GM12878 (cell line): Measurements from ENCODE around the gene ITGAV. TPM values are rescaled to one million over a fixed set of nuclear protein-coding genes. Genes with fewer than 3 reads are reported as not detected.
A peak's percentile ranks its signal among the peaks of the same experiment; 100 is the strongest.

Experiments
- ATAC-seq: fragments of 200-7000 bp; cut with Tn5 transposase; 3 replicates; pipeline ENCODE4 v1.9.1; 2020; ENCODE audit warnings: mild to moderate bottlenecking, moderate library complexity
- BruUV-seq: library from RNA; stranded (reverse); fragments of 400-500 nt; replicated peaks from 2 replicates; lab custom pipeline; 2021; lab: Mats Ljungman, UMichigan
- CTCF ChIA-PET: fragments of 300-600 bp; sonication (Branson Sonifier 250); formaldehyde crosslinking; extraction: SDS; loops from one replicate; lab custom pipeline; 2021; ENCODE audit warnings: inconsistent platforms; lab: Yijun Ruan, JAX
- POLR2A ChIA-PET: fragments of 350-600 bp; formaldehyde crosslinking; extraction: SDS; loops from one replicate; lab custom pipeline; 2021; ENCODE audit warnings: inconsistent platforms; lab: Charles Lee
- RAD21 ChIA-PET: fragments of 300-600 bp; sonication (Branson Sonifier 250); formaldehyde crosslinking; loops from one replicate; lab custom pipeline; 2023; ENCODE audit warnings: antibody characterized with exemption; ENCODE audit not compliant: unreplicated experiment; lab: Charles Lee
- SMC1A ChIA-PET: fragments of 300-600 bp; sonication (Branson Sonifier 250); formaldehyde crosslinking; loops from one replicate; lab custom pipeline; 2023; ENCODE audit not compliant: unreplicated experiment, uncharacterized antibody; lab: Charles Lee
- DNase-seq: peaks from one replicate; pipeline ENCODE4 v3.0.0-alpha.2; 2011; ENCODE audit warnings: low read depth, low spot score
- FAIRE-seq: peaks from 3 replicates; lab custom pipeline; 2011; peaks lifted over from hg19 to GRCh38; lab: Jason Lieb, UNC
- H2AFZ ChIP-seq: 2 replicates; pipeline ENCODE4 v1.6.0; 2011; ENCODE audit warnings: low read depth, low read length, control low read depth; ENCODE audit not compliant: control insufficient read depth
- H3K27ac ChIP-seq: 2 replicates; pipeline ENCODE4 v1.5.1; 2011; ENCODE audit warnings: control low read depth; ENCODE audit not compliant: control insufficient read depth, insufficient read depth
- H3K27me3 ChIP-seq, 2 experiments: replicated peaks in 1 of 2; 2 replicates each; pipeline versions ENCODE4 v1.6.0 to v1.6.1; 2011; ENCODE audit warnings: low read length in 1 of 2; ENCODE audit not compliant: control insufficient read depth in 2 of 2, insufficient read depth in 2 of 2
- H3K36me3 ChIP-seq, 2 experiments: 2 replicates each; pipeline ENCODE4 v1.5.1; 2011; ENCODE audit warnings: low read length in 1 of 2; ENCODE audit not compliant: control insufficient read depth in 2 of 2, insufficient read depth in 2 of 2
- H3K4me1 ChIP-seq: 2 replicates; pipeline ENCODE4 v1.6.1; 2011; ENCODE audit warnings: mild to moderate bottlenecking, low read length, moderate library complexity, mixed read lengths; ENCODE audit not compliant: control insufficient read depth, insufficient read depth
- H3K4me2 ChIP-seq: 2 replicates; pipeline ENCODE4 v1.6.0; 2011; ENCODE audit warnings: control low read depth; ENCODE audit not compliant: control insufficient read depth, insufficient read depth
- H3K4me3 ChIP-seq: fragments of 200-600 bp; sonication (generic); 2 replicates; pipeline ENCODE4 v1.5.1; 2016
- H3K79me2 ChIP-seq: 2 replicates; pipeline ENCODE4 v1.6.0; 2011; ENCODE audit warnings: low read length; ENCODE audit not compliant: control insufficient read depth, insufficient read depth
- H3K9ac ChIP-seq: 2 replicates; pipeline ENCODE4 v1.8.0; 2011; ENCODE audit warnings: low read length, control low read depth, mixed read lengths; ENCODE audit not compliant: control insufficient read depth, insufficient read depth
- H3K9me3 ChIP-seq: replicated peaks from 3 replicates; pipeline ENCODE4 v1.5.1; 2011; ENCODE audit warnings: mild to moderate bottlenecking, low read length; ENCODE audit not compliant: control insufficient read depth, insufficient read depth
- H4K20me1 ChIP-seq: 2 replicates; pipeline ENCODE4 v1.6.0; 2011; ENCODE audit not compliant: control insufficient read depth, insufficient read depth
- WGBS: methylation state at CpG from one replicate; pipeline ENCODE4 v1.1.6; 2016; ENCODE audit warnings: low lambda C conversion rate; ENCODE audit not compliant: insufficient replicate concordance, insufficient coverage; ENCODE audit errors: missing lambda C conversion rate; 5-methylcytosine and 5-hydroxymethylcytosine counted together
- in situ Hi-C: fragments of 300-500 bp; cut with MboI; formaldehyde crosslinking; loops from 9 replicates; pipeline ENCODE4 v1.14.3; 2018; ENCODE audit warnings: mixed read lengths
- intact Hi-C: fragments of 100-400 bp; cut with micrococcal nuclease; formaldehyde crosslinking; loops from one replicate; pipeline ENCODE4 v1.14.2; 2022; ENCODE audit not compliant: unreplicated experiment
- polyA plus RNA-seq, 11 experiments: library from polyadenylated mRNA; depleted of rRNA in 4 of 11; unstranded in 6 of 11; stranded (reverse) in 5 of 11; fragments of >200 nt; fragmentation: Nextera tagmentation in 4 of 11; fragmentation: Illumina TruSeq in 1 of 11; extraction: Ambion mirVana in 4 of 11; extraction: Trizol in 1 of 11; gene quantifications; 1 replicate in 1 of 11; 2 replicates in 10 of 11; pipeline versions ENCODE4 v1.2.1 to v1.2.3, GENCODE V29; 2011 to 2016; ENCODE audit warnings: inconsistent platforms in 2 of 11, missing spikeins in 2 of 11, low read depth in 1 of 11
- total RNA-seq, 4 experiments: library from RNA; depleted of rRNA in 3 of 4; stranded (reverse); fragments of >200 nt in 3 of 4; fragmentation: Illumina TruSeq in 1 of 4; extraction: Trizol in 1 of 4; gene quantifications; 2 replicates each; pipeline versions ENCODE4 v1.2.1 to v1.2.3, GENCODE V29; 2013 to 2021
- TF ChIP-seq, protein P1 (sequence below): fragments of 450-650 bp; IDR thresholded peaks from 2 replicates; pipeline ENCODE4 v1.6.1; 2016; ENCODE audit warnings: mild to moderate bottlenecking
- TF ChIP-seq, protein P2 (sequence below): fragments of 450-650 bp; IDR thresholded peaks from 2 replicates; pipeline ENCODE4 v1.6.1; 2017; ENCODE audit warnings: antibody characterized with exemption, mild to moderate bottlenecking, moderate library complexity

The ITGAV gene
- total and polyA plus RNA-seq, 10 of the 15 experiments (the other 5 are each of a cell fraction or from before 2014, with no cell fraction given), result 2.1 to 10.8 (median 6.1) TPM

DNA sequence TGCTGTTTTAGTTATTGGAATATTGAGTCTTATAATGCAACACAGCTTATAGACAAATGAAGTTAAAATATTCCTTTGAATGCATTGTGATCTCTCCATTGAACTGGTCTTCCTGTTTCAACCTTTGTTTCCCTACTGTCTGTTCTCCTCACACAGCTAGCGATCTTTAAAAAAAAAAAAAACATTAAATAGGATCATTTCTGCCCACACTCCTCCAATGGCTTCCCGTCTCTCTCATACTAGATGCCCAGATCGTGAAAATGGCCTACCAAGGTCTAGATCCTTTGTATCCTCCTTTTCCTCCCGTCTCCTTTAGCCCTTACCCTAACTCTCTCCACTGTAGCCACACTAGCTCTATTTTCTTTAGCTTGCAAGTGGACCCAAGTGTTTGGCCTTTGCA is 106.4 kb downstream of the ITGAV start:
- no peak for ATAC-seq
- CTCF ChIA-PET, result interaction anchor here (1.1 to 2.0 kb wide), 2 partner anchors 8 to 10 kb away, joined by 3 to 10 read pairs; no protein-coding TSS in a partner anchor

More for the DNA sequence above, 106.4 kb downstream of the ITGAV start:
- Histone ChIP-seq H3K4me1 (no peaks in the 10 kb centered on the region), H4K20me1 (no peaks in the 10 kb centered on the region), H3K36me3 (no peaks in the 10 kb centered on the region), H3K4me2 (no peak overlapping the region), H3K79me2 (no peaks in the 10 kb centered on the region), H3K9ac (no peak overlapping the region), H2AFZ (no peak overlapping the region), H3K4me3 (no peak overlapping the region)
- POLR2A ChIA-PET, result no interaction called here
- FAIRE-seq (no peak), DNase-seq (no peak)
- in situ Hi-C loops, result no loop called here
- TF ChIP-seq, protein P1, sequence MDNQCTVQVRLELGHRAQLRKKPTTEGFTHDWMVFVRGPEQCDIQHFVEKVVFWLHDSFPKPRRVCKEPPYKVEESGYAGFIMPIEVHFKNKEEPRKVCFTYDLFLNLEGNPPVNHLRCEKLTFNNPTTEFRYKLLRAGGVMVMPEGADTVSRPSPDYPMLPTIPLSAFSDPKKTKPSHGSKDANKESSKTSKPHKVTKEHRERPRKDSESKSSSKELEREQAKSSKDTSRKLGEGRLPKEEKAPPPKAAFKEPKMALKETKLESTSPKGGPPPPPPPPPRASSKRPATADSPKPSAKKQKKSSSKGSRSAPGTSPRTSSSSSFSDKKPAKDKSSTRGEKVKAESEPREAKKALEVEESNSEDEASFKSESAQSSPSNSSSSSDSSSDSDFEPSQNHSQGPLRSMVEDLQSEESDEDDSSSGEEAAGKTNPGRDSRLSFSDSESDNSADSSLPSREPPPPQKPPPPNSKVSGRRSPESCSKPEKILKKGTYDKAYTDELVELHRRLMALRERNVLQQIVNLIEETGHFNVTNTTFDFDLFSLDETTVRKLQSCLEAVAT, result peak; percentile 50; the same call in 1 of the 2 replicates
- TF ChIP-seq, protein P2, sequence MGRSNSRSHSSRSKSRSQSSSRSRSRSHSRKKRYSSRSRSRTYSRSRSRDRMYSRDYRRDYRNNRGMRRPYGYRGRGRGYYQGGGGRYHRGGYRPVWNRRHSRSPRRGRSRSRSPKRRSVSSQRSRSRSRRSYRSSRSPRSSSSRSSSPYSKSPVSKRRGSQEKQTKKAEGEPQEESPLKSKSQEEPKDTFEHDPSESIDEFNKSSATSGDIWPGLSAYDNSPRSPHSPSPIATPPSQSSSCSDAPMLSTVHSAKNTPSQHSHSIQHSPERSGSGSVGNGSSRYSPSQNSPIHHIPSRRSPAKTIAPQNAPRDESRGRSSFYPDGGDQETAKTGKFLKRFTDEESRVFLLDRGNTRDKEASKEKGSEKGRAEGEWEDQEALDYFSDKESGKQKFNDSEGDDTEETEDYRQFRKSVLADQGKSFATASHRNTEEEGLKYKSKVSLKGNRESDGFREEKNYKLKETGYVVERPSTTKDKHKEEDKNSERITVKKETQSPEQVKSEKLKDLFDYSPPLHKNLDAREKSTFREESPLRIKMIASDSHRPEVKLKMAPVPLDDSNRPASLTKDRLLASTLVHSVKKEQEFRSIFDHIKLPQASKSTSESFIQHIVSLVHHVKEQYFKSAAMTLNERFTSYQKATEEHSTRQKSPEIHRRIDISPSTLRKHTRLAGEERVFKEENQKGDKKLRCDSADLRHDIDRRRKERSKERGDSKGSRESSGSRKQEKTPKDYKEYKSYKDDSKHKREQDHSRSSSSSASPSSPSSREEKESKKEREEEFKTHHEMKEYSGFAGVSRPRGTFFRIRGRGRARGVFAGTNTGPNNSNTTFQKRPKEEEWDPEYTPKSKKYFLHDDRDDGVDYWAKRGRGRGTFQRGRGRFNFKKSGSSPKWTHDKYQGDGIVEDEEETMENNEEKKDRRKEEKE, result no peak
- TF ChIP-seq, all 136 proteins: peak for 1
- Histone ChIP-seq H3K27me3 (no peaks in the 10 kb centered on the region), H3K27ac (no peak overlapping the region), H3K9me3 (no peaks in the 10 kb centered on the region)
- ChIA-PET RAD21 (interaction anchor here (1.6 kb wide), 1 partner anchor 14 kb away, joined by 3 read pairs; no protein-coding TSS in a partner anchor), SMC1A (interaction anchor here (0.6 to 2.2 kb wide), 5 partner anchors 11 to 192 kb away, joined by 3 to 8 read pairs (median 3); no protein-coding TSS in a partner anchor)
- intact Hi-C loops, result no loop called here
- no TSS peak for BruUV-seq
- 63% methylated on average over 4 of the region's 4 CpGs for WGBS
